ENCODE measurements around the gene SH3PXD2A. TPM values are rescaled to one million over a fixed set of nuclear protein-coding genes. Genes with fewer than 3 reads are reported as not detected.

The SH3PXD2A gene
- total and polyA plus RNA-seq, 2 experiments from 2014 or later = 1.8 to 5.0 TPM

- Mint-ChIP-seq H3K27me3 (ENCODE audit: insufficient read depth, low read depth, poor library complexity) (no peaks in the 10 kb centered on the region), H3K9me3 (no peaks in the 10 kb centered on the region), H3K4me3 (no peak overlapping the region), H3K27ac (no peak overlapping the region), H3K4me1 (peaks cover 19% of the 10 kb centered on the region), H3K36me3 (ENCODE audit: low read depth) (peaks cover 12% of the 10 kb centered on the region)
- TF ChIP-seq ZNF462 (CRISPR knock-in tag; IDR thresholded peaks at IDR 0.05) = no peak
- no peak for TF ChIP-seq REST (IDR thresholded peaks at IDR 0.05; ENCODE audit: unreplicated experiment)
- TF ChIP-seq ZNF114 (CRISPR knock-in tag; IDR thresholded peaks at IDR 0.05) = no peak
- no peak for TF ChIP-seq EZH2 (IDR thresholded peaks at IDR 0.05; ENCODE audit: low read depth, unreplicated experiment)
- TF ChIP-seq ZNF331 (CRISPR knock-in tag; IDR thresholded peaks at IDR 0.05; ENCODE audit: low read depth) = no peak
- TF ChIP-seq CREB1 (CRISPR knock-in tag; IDR thresholded peaks at IDR 0.05; ENCODE audit: low read depth) = no peak
- no peak for TF ChIP-seq EZH2phosphoT487 (IDR thresholded peaks at IDR 0.05; ENCODE audit: unreplicated experiment)
- Histone ChIP-seq H3K27me3 (ENCODE audit: insufficient read depth) (no peaks in the 10 kb centered on the region), H4K20me1 (replicated peaks; ENCODE audit: insufficient read depth) (no peaks in the 10 kb centered on the region), H3K4me3 (no peak overlapping the region), H2AFZ (no peak overlapping the region), H3F3A (replicated peaks; ENCODE audit: low read depth) (no peaks in the 10 kb centered on the region), H3K4me1 (ENCODE audit: insufficient read depth) (peaks cover 9% of the 10 kb centered on the region; the same call in 1 of the 2 replicates), H3K9me2 (ENCODE audit: insufficient read depth) (no peaks in the 10 kb centered on the region), H3K27ac (ENCODE audit: low read depth) (no peak overlapping the region), H3K4me2 (no peak overlapping the region), H3K36me3 (ENCODE audit: insufficient read depth) (no peaks in the 10 kb centered on the region), H3K79me2 (replicated peaks; ENCODE audit: insufficient read depth) (no peaks in the 10 kb centered on the region)
- ATAC-seq = no peak
- DNase-seq (ENCODE audit: low spot score) = no peak
Observed at GRCh38 chr10:103643381-103643780, 212.0 kb downstream of the SH3PXD2A start.
